GM21825 (cell line): ENCODE results near the gene FAM234A.
"Not testable (repeated sequence)": the region's sequence is repeated elsewhere in the genome, so short reads cannot be mapped to it uniquely, and the experiment has no call there.

ENCODE experiments used
- ATAC-seq: cut with Tn5 transposase; IDR thresholded peaks from one replicate; pipeline ENCODE4 v1.9.1; 2021; ENCODE audit warnings: mild to moderate bottlenecking, moderate library complexity; ENCODE audit not compliant: unreplicated experiment

FAM234A gene, protein sequence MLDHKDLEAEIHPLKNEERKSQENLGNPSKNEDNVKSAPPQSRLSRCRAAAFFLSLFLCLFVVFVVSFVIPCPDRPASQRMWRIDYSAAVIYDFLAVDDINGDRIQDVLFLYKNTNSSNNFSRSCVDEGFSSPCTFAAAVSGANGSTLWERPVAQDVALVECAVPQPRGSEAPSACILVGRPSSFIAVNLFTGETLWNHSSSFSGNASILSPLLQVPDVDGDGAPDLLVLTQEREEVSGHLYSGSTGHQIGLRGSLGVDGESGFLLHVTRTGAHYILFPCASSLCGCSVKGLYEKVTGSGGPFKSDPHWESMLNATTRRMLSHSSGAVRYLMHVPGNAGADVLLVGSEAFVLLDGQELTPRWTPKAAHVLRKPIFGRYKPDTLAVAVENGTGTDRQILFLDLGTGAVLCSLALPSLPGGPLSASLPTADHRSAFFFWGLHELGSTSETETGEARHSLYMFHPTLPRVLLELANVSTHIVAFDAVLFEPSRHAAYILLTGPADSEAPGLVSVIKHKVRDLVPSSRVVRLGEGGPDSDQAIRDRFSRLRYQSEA

DNA sequence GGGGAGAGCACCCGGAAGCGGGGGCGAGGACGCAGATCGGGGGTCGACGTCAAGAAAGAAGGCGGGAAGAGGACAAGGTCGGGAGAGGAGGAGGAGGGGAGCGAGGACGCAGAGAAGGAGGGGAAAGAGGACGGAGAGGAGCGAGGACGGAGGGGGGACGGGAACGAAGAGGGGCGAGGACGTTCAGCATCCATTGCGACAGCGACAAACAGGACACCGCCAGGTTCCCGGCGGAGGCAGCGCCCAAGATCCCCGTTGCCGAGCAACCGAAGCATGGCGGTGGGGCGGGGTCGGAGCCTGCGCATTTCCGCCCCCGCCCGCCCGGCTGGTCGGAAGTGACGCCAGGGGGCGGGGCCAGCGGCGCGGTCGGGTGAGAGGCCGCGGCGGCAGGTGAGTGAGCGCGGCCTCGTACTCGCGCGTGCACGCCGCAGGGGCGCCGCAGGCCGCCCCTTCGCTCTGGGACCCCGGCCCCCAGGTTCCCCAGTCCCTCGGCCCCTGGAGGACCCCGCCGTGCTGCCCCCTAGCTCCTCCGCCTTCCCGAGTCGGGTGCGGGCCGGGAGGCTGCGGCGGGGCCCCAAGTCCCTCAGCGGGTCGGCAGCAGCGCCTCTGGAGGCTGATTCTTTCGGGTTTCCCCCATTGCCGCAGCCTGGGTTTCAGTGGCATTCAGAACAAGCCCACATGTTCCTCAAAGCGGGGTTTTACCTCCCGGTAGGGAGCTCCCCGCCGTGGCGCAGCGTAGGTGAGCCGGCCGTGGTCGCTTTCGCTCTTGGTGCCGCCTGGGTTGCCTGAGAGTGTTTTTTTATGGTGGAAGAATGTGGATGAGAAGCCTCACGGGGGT lies at the start of gene FAM234A:
Gene FAM234A, plus strand, starts transcription at position 354 of the 838 bp plus-strand sequence. CDS start 19,593 bp downstream, outside the sequence.
- ATAC-seq: peak; percentile 80

GRCh38 chr16:185213-185612 lies 49.4 kb upstream of the FAM234A start:
- ATAC-seq: no peak

GRCh38 chr16:185691-186090 lies 48.9 kb upstream of the FAM234A start:
- ATAC-seq: no peak

DNA sequence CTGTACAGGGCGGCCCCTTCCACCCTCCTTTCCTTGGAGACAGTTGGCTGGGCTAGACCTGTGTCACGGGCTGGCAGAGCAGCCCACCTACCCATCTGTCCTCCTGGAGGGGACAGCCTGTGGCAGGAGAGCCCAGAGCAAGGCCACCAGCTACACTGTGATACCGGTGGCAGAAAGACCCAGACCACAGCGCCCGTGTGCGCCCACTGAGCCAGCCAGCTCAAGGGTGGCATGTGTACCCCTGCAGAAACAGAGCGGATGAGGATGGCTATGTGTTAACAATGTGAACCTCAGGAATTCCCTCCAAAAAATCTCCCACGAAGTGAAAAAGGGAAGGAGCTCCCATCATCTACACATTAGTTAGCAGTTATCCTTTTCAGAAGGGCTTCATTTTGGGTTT lies 47.3 kb upstream of the FAM234A start:
- ATAC-seq: no peak

DNA sequence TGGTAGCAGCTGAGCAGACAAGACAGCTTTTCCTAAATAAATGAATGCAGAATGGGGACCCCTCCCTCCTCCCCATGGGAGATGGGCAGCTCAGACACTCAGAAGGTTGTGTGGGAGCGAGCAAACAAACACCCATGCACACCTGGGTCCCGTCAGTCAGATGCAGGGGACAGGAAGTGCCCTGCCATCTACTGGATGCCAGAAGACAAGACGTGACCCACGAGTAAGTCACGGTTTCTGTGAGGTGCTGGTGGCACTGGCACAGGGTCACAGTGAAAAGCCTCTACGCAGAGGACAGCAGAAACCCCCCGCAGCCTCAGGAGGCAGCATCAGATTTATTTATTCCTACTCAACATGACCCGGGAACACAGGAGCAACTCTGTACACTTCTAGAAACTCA lies 45.9 kb upstream of the FAM234A start:
- no peak for ATAC-seq

DNA sequence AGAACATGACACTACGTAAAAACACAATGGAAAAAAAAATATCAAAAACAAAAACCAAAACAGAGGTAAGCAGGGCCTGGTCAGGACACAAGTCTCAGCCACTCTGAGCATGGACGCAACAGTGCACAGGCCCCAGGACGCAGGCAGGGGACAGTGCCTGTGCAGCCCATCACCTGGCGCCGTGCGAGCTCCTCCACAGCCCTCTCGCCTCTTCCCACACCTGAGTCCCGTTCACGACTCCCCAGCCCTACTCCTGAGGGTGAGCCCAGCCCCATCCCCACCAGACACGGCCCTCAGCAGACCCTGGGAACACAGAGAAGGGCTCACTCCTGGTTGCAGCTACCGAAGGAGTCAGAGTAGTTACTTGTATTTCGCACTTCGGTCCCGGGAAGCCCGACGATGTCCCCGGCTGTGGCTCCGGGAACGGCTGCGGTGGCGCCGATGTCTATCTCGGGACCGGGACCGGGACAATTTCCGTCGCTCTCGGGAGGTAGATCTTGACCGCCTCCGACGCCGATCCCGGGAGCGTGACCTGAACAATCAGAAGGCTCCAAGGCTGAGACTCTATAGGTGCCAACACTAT lies 44.9 kb upstream of the FAM234A start:
- ATAC-seq: no peak

- ATAC-seq: no peak
These were observed 42.8 kb upstream of the FAM234A start for GRCh38 chr16:191831-192230.

DNA sequence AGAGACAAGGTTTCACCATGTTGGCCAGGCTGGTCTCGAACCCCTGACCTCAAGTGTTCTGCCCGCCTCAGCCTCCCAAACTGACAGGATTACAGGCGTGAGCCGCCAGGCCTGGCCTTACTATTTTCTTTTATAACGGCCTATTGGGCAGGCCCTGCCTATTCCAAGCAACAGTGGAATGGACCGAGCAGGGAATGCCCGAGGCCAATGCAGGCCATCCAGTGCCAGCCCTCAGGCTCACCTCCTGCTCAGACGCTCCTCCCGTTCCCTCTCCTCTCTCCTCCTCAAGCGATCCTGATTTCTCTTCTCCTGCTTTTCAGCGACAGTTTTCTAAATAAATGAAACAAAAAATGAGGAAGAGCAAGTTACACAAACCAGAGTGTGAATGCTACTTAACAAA lies 41.9 kb upstream of the FAM234A start:
- ATAC-seq: no peak

GRCh38 chr16:193441-193840 lies 41.2 kb upstream of the FAM234A start:
- no peak for ATAC-seq

- ATAC-seq: no peak
These were observed 40.1 kb upstream of the FAM234A start for GRCh38 chr16:194516-194915.

DNA sequence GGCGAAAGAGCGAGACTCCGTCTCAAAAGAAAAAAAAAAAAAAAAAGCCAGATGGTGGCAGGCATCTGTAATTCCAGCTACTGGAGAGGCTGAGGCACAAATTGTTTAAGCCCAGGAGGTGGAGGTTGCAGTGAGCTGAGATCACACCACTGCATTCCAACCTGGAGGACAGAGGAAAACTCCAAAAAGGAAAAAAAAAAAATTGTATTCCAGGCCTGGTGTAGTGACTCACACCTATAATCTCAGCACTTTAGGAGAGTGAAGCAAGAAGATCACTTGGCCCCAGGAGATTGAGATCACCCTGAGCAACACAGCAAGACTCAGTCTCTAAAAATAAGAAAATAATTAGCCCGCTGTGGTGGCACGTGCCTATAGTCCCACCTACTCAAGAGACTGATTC lies 34.2 kb upstream of the FAM234A start:
- no peak for ATAC-seq

DNA sequence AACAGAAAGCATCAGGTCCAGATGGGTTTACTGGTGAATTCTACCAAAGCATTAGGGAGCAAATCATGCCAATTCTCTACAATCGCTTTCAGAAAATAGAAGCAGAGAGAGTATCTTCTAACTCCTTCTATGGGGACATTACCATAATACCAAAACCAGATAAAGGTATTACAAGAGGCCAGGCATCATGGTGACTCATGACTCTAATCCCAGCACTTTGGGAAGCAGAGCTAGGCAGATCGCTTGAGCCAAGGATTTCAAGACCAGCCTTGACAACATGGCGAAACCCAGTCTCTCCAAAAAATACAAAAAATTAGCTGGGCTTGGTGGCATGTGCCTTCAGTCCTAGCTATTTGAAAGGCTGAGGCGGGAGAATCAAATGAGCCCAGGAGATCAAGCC lies 31.4 kb upstream of the FAM234A start:
- ATAC-seq: no peak

- not testable (repeated sequence) for ATAC-seq
These were observed 30.6 kb upstream of the FAM234A start for GRCh38 chr16:204046-204445.

DNA sequence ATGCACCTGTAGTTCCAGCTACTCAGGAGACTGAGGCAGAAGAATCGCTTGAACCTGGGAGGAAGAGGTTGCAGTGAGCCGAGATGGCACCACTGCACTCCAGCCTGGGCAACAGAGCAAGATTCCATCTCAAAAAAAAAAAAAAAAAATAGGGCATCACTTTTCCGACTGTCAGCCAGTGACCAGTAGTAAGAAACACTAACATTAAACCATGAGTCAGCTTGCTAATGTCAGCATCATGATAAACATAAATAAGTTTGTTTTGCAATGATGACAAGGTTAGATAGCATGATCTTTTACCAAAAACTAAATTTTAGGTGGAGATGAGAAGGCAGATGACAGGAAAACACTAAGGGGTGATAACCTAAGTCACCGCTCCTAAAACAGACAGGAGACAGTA lies 25.3 kb upstream of the FAM234A start:
- not testable (repeated sequence) for ATAC-seq

- not testable (repeated sequence) for ATAC-seq
These were observed 22.9 kb upstream of the FAM234A start for GRCh38 chr16:211631-212180.

- no peak for ATAC-seq
These were observed 21.6 kb upstream of the FAM234A start for GRCh38 chr16:212999-213398.

DNA sequence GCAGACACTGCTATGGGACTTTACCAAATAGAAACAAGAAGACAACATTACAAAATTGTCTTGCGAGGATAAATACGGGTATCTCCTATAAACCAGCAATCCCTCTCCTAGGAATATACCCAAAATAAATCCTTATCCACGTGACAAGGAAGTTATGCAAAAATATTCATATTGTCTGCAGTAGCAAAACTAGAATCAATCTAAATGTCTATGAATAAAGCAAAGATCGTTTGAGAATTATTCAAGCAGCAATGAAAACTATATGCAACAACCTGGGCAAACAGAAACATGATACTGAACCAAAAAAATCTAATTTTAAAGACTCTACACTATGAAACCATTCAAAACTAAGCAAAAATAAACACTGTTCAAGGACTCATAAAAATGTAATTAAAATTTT lies 14.6 kb upstream of the FAM234A start:
- no peak for ATAC-seq

GRCh38 chr16:228151-228851 lies 6.3 kb upstream of the FAM234A start:
- ATAC-seq: no peak

- ATAC-seq: peak; percentile 80
These were observed 5.5 kb upstream of the FAM234A start, which contains the start of gene LUC7L for GRCh38 chr16:228852-229730. LUC7L (minus strand) TSS chr16:229449; CDS start chr16:229339, 110 bp downstream.
